Mesendoderm (in vitro differentiated cells): Measurements from ENCODE around the gene SV2B.

Experiments used
- DNase-seq: peaks from one replicate; pipeline ENCODE4 v3.0.0; 2013
- H2AK5ac ChIP-seq: 2 replicates; pipeline ENCODE4 v1.6.1; 2013; ENCODE audit warnings: low read length, inconsistent platforms
- H2BK120ac ChIP-seq: 2 replicates; pipeline ENCODE4 v1.6.1; 2013; ENCODE audit warnings: low read depth, mild to moderate bottlenecking, low read length, moderate library complexity, mixed read lengths
- H2BK15ac ChIP-seq: replicated peaks from 2 replicates; pipeline ENCODE4 v1.6.1; 2013; ENCODE audit warnings: low read depth, mild to moderate bottlenecking, moderate library complexity
- H2BK5ac ChIP-seq: 2 replicates; pipeline ENCODE4 v1.6.1; 2013; ENCODE audit warnings: low read length, inconsistent platforms
- H3K18ac ChIP-seq: 2 replicates; pipeline ENCODE4 v1.6.1; 2013; ENCODE audit warnings: mild to moderate bottlenecking, low read length, mixed read lengths
- H3K23ac ChIP-seq: one replicate; pipeline ENCODE4 v1.6.1; 2013; ENCODE audit warnings: low read length
- H3K27ac ChIP-seq: 2 replicates; pipeline ENCODE4 v1.5.1; 2013; ENCODE audit warnings: low read depth, mild to moderate bottlenecking, inconsistent platforms, low read length, moderate library complexity
- H3K27me3 ChIP-seq: 2 replicates; pipeline ENCODE4 v1.6.1; 2013; ENCODE audit warnings: low read length, control low read depth, mild to moderate bottlenecking, inconsistent platforms; ENCODE audit not compliant: insufficient read depth, poor library complexity
- H3K36me3 ChIP-seq: 2 replicates; pipeline ENCODE4 v1.6.1; 2013; ENCODE audit warnings: low read length, inconsistent platforms; ENCODE audit not compliant: control insufficient read depth, insufficient read depth
- H3K4ac ChIP-seq: one replicate; pipeline ENCODE4 v1.6.1; 2013; ENCODE audit warnings: low read depth, mild to moderate bottlenecking, low read length, moderate library complexity
- H3K4me1 ChIP-seq: 2 replicates; pipeline ENCODE4 v1.6.1; 2013; ENCODE audit warnings: low read depth, low read length, inconsistent platforms; ENCODE audit not compliant: control insufficient read depth
- H3K4me2 ChIP-seq: 2 replicates; pipeline ENCODE4 v1.6.1; 2013; ENCODE audit warnings: low read length
- H3K4me3 ChIP-seq: 2 replicates; pipeline ENCODE4 v1.5.1; 2013; ENCODE audit warnings: mild to moderate bottlenecking, low read length
- H3K56ac ChIP-seq: one replicate; pipeline ENCODE4 v1.6.1; 2013; ENCODE audit warnings: low read length
- H3K79me1 ChIP-seq: 2 replicates; pipeline ENCODE4 v1.6.1; 2013; ENCODE audit warnings: low read length, inconsistent platforms
- H3K79me2 ChIP-seq: 2 replicates; pipeline ENCODE4 v1.6.1; 2013; ENCODE audit warnings: mild to moderate bottlenecking, low read length; ENCODE audit not compliant: control insufficient read depth, insufficient read depth
- H3K9ac ChIP-seq: 2 replicates; pipeline ENCODE4 v1.6.1; 2013; ENCODE audit warnings: low read length, inconsistent platforms
- H4K5ac ChIP-seq: one replicate; pipeline ENCODE4 v1.6.1; 2013; ENCODE audit warnings: low read length
- H4K8ac ChIP-seq: one replicate; pipeline ENCODE4 v1.6.1; 2013; ENCODE audit warnings: low read depth, mild to moderate bottlenecking, control low read depth, low read length, moderate library complexity
- WGBS: extraction: QIAGEN DNeasy Blood & Tissue Kit; methylation state at CpG from one replicate; pipeline ENCODE4 v1.1.7; 2013; ENCODE audit warnings: low lambda C conversion rate, missing lambda C conversion rate; ENCODE audit not compliant: insufficient coverage; ENCODE audit errors: extremely low coverage; 5-methylcytosine and 5-hydroxymethylcytosine counted together

SV2B gene

GRCh38 chr15:91253605-91254004 lies 153.5 kb downstream of the SV2B start:
- no peak overlapping the region for H3K23ac ChIP-seq
- no peaks in the 10 kb centered on the region for H3K4me1 ChIP-seq
- no peak overlapping the region for H2BK5ac ChIP-seq
- H3K4me3 ChIP-seq: no peak overlapping the region
- H3K56ac ChIP-seq: no peak overlapping the region
- H4K8ac ChIP-seq: no peak overlapping the region
- no peak overlapping the region for H3K4ac ChIP-seq
- H3K79me1 ChIP-seq: no peaks in the 10 kb centered on the region
- no peak for DNase-seq
- H2BK15ac ChIP-seq: no peak overlapping the region
- no peak overlapping the region for H3K27ac ChIP-seq
- H2BK120ac ChIP-seq: no peak overlapping the region
- no peaks in the 10 kb centered on the region for H3K36me3 ChIP-seq
- no peak overlapping the region for H2AK5ac ChIP-seq
- H3K79me2 ChIP-seq: no peaks in the 10 kb centered on the region
- no peaks in the 10 kb centered on the region for H3K27me3 ChIP-seq
- H3K18ac ChIP-seq: no peak overlapping the region
- no CpG with 5 or more reads among the region's 3 CpGs for WGBS
- no peak overlapping the region for H4K5ac ChIP-seq
- no peak overlapping the region for H3K9ac ChIP-seq
- no peak overlapping the region for H3K4me2 ChIP-seq

GRCh38 chr15:91254766-91255165 lies 154.7 kb downstream of the SV2B start:
- H3K4me1 ChIP-seq: no peaks in the 10 kb centered on the region
- H4K8ac ChIP-seq: no peak overlapping the region
- no peaks in the 10 kb centered on the region for H3K79me2 ChIP-seq
- H3K4me2 ChIP-seq: no peak overlapping the region
- H3K4me3 ChIP-seq: no peak overlapping the region
- no peaks in the 10 kb centered on the region for H3K36me3 ChIP-seq
- no peak overlapping the region for H3K4ac ChIP-seq
- H2BK5ac ChIP-seq: no peak overlapping the region
- no peak for DNase-seq
- no peaks in the 10 kb centered on the region for H3K27me3 ChIP-seq
- no peak overlapping the region for H3K23ac ChIP-seq
- H3K27ac ChIP-seq: no peak overlapping the region
- H3K18ac ChIP-seq: no peak overlapping the region
- H2AK5ac ChIP-seq: no peak overlapping the region
- H2BK120ac ChIP-seq: no peak overlapping the region
- H3K9ac ChIP-seq: no peak overlapping the region
- WGBS: no CpG with 5 or more reads among the region's 3 CpGs
- no peak overlapping the region for H4K5ac ChIP-seq
- no peak overlapping the region for H3K56ac ChIP-seq
- no peaks in the 10 kb centered on the region for H3K79me1 ChIP-seq
- H2BK15ac ChIP-seq: no peak overlapping the region

- Histone ChIP-seq H3K36me3 (no peaks in the 10 kb centered on the region), H3K79me1 (no peaks in the 10 kb centered on the region), H3K9ac (no peak overlapping the region), H3K18ac (no peak overlapping the region), H3K79me2 (no peaks in the 10 kb centered on the region), H3K23ac (no peak overlapping the region), H2AK5ac (no peak overlapping the region), H2BK120ac (no peak overlapping the region), H3K4me3 (no peak overlapping the region), H2BK5ac (no peak overlapping the region), H3K4me1 (no peaks in the 10 kb centered on the region), H3K56ac (no peak overlapping the region), H3K4ac (no peak overlapping the region), H4K8ac (no peak overlapping the region), H3K27ac (no peak overlapping the region), H4K5ac (no peak overlapping the region), H2BK15ac (no peak overlapping the region), H3K27me3 (no peaks in the 10 kb centered on the region), H3K4me2 (no peak overlapping the region)
- DNase-seq: no peak
- no CpG with 5 or more reads among the region's 3 CpGs for WGBS
Measured at GRCh38 chr15:91255670-91256192, 155.7 kb downstream of the SV2B start.

- DNase-seq: no peak
- Histone ChIP-seq H3K4me2 (no peak overlapping the region), H3K27me3 (no peaks in the 10 kb centered on the region), H3K36me3 (no peaks in the 10 kb centered on the region), H4K8ac (no peak overlapping the region), H3K18ac (no peak overlapping the region), H3K27ac (no peak overlapping the region), H3K9ac (no peak overlapping the region), H3K79me2 (no peaks in the 10 kb centered on the region), H2BK15ac (no peak overlapping the region), H2BK120ac (no peak overlapping the region), H2BK5ac (no peak overlapping the region), H4K5ac (no peak overlapping the region), H3K4me3 (no peak overlapping the region), H3K4me1 (no peaks in the 10 kb centered on the region), H3K79me1 (no peaks in the 10 kb centered on the region), H3K4ac (no peak overlapping the region), H2AK5ac (no peak overlapping the region), H3K23ac (no peak overlapping the region), H3K56ac (no peak overlapping the region)
- WGBS: no CpG with 5 or more reads among the region's 6 CpGs
Measured at GRCh38 chr15:91257746-91258414, 157.8 kb downstream of the SV2B start.

GRCh38 chr15:91258415-91258759 lies 158.3 kb downstream of the SV2B start:
- no peak overlapping the region for H3K18ac ChIP-seq
- no peak overlapping the region for H3K4ac ChIP-seq
- no peak overlapping the region for H3K9ac ChIP-seq
- no peak overlapping the region for H2BK120ac ChIP-seq
- H3K79me2 ChIP-seq: no peaks in the 10 kb centered on the region
- no peak overlapping the region for H4K5ac ChIP-seq
- WGBS: no CpG with 5 or more reads among the region's 6 CpGs
- no peak overlapping the region for H3K4me3 ChIP-seq
- H2BK15ac ChIP-seq: no peak overlapping the region
- H3K36me3 ChIP-seq: no peaks in the 10 kb centered on the region
- H3K27ac ChIP-seq: no peak overlapping the region
- no peak overlapping the region for H4K8ac ChIP-seq
- no peak overlapping the region for H3K4me2 ChIP-seq
- no peak overlapping the region for H2AK5ac ChIP-seq
- no peaks in the 10 kb centered on the region for H3K4me1 ChIP-seq
- H3K56ac ChIP-seq: no peak overlapping the region
- no peak overlapping the region for H3K23ac ChIP-seq
- H2BK5ac ChIP-seq: no peak overlapping the region
- DNase-seq: peak; percentile 59
- no peaks in the 10 kb centered on the region for H3K27me3 ChIP-seq
- no peaks in the 10 kb centered on the region for H3K79me1 ChIP-seq

GRCh38 chr15:91259077-91259476 lies 159.0 kb downstream of the SV2B start:
- Histone ChIP-seq H3K4me1 (no peaks in the 10 kb centered on the region), H3K23ac (no peak overlapping the region), H2BK5ac (no peak overlapping the region), H3K18ac (no peak overlapping the region), H3K4me3 (no peak overlapping the region), H3K27ac (no peak overlapping the region), H3K4me2 (no peak overlapping the region), H3K36me3 (no peaks in the 10 kb centered on the region), H3K9ac (no peak overlapping the region), H3K79me1 (no peaks in the 10 kb centered on the region), H2AK5ac (no peak overlapping the region), H3K79me2 (no peaks in the 10 kb centered on the region), H4K5ac (no peak overlapping the region), H3K4ac (no peak overlapping the region), H4K8ac (no peak overlapping the region), H2BK120ac (no peak overlapping the region), H2BK15ac (no peak overlapping the region), H3K27me3 (no peaks in the 10 kb centered on the region), H3K56ac (no peak overlapping the region)
- WGBS: no CpG with 5 or more reads among the region's 3 CpGs
- DNase-seq: no peak
